C1 segment of cervical spinal cord (tissue), 14 donors: ENCODE data around the gene RBM19.

ENCODE experiments used
- DNase-seq, 14 donors: peaks; one replicate each; lab custom pipeline; 2025; lab: John Stamatoyannopoulos, UW

The RBM19 gene

GRCh38 chr12:113860059-113860820 lies 105.9 kb downstream of the RBM19 start:
- peak in 1 of 14 donors; percentile 84 for DNase-seq

GRCh38 chr12:113858841-113859386 lies 107.2 kb downstream of the RBM19 start:
- no peak for DNase-seq

GRCh38 chr12:113857371-113857770 lies 108.8 kb downstream of the RBM19 start:
- peak in 1 of 14 donors; percentile 83 for DNase-seq

GRCh38 chr12:113855998-113856397 lies 110.1 kb downstream of the RBM19 start:
- peak in 2 of 14 donors; percentile 14 to 26 for DNase-seq

GRCh38 chr12:113854385-113855142 lies 111.6 kb downstream of the RBM19 start:
- no peak for DNase-seq

GRCh38 chr12:113853491-113853890 lies 112.6 kb downstream of the RBM19 start:
- peak in 1 of 14 donors; percentile 17 for DNase-seq

- peak in 9 of 14 donors; percentile 12 to 44 (median 29) for DNase-seq
Measured at GRCh38 chr12:113852695-113853490, 113.2 kb downstream of the RBM19 start.

- DNase-seq = peak in 1 of 14 donors; percentile 19
Measured at GRCh38 chr12:113852264-113852663, 113.9 kb downstream of the RBM19 start.

- DNase-seq = peak in 10 of 14 donors; percentile 20 to 83 (median 32)
Measured at GRCh38 chr12:113850309-113851056, 115.6 kb downstream of the RBM19 start.

- DNase-seq = no peak
Measured at GRCh38 chr12:113847856-113848255, 118.3 kb downstream of the RBM19 start.

- DNase-seq = no peak
Measured at GRCh38 chr12:113846883-113847755, 119.0 kb downstream of the RBM19 start.

GRCh38 chr12:113845900-113846674 lies 120.0 kb downstream of the RBM19 start:
- DNase-seq = no peak

- no peak for DNase-seq
Measured at GRCh38 chr12:113844495-113845210, 121.5 kb downstream of the RBM19 start.

- no peak for DNase-seq
Measured at GRCh38 chr12:113842699-113843098, 123.4 kb downstream of the RBM19 start.

- DNase-seq = no peak
Measured at GRCh38 chr12:113841786-113842185, 124.3 kb downstream of the RBM19 start.

- DNase-seq = no peak
Measured at GRCh38 chr12:113840401-113841042, 125.6 kb downstream of the RBM19 start.

- DNase-seq = peak in 2 of 14 donors; percentile 26 to 86
Measured at GRCh38 chr12:113838896-113839295, 127.2 kb downstream of the RBM19 start.
